Measurements from ENCODE around the gene GRIA1.

GRIA1 gene

DNA sequence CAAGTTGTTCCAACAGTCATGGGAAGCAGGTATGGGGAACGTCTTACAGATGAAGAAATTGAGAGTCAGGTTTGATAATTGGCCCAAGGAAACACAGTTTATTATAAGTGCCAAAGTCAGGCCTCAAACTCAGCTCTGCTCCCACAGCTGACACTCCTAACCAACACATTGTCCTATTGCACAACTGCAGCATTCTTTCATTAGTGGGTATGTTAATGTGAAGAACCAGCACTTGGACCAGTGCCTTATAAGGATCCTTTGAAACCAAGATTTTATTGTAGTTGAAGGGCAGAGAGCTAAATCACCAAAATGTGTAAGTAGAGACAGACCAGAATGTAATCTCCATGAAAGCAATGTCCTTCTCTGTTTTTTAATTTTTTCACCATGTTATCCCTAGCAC lies 56.1 kb downstream of the GRIA1 start:
- DNase-seq (ENCODE audit: low read depth in 2 of 2) = no peak

DNA sequence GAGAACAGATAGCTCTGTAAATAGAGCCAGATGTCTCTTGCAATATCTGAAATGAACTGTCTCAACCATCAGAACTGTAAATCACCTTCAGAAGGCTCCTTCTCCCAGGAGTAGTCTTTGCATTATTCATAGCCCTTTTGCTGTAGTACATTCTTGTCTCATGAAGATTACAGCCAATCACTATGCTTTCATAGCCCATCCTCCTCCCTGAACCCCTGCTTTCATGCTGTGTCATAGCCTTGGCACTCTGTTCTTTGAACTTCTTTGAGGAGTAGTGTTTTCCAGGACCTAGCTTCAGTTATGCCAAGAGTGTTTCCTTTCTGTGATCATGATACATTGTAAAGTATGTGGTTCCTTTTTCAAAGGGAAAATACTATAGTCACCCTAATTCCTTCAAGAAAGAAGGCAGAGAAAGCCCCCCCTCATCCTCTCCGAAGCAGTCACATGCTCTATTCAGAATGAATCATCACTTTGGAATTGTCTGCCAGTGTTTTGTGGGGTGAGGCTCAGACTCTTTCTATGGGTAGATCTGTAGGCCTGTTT lies 61.1 kb downstream of the GRIA1 start:
- DNase-seq (ENCODE audit: low read depth in 2 of 2) = no peak

- DNase-seq (ENCODE audit: low read depth in 2 of 2) = no peak
These were observed 62.4 kb downstream of the GRIA1 start for GRCh38 chr5:153552886-153553285.

DNA sequence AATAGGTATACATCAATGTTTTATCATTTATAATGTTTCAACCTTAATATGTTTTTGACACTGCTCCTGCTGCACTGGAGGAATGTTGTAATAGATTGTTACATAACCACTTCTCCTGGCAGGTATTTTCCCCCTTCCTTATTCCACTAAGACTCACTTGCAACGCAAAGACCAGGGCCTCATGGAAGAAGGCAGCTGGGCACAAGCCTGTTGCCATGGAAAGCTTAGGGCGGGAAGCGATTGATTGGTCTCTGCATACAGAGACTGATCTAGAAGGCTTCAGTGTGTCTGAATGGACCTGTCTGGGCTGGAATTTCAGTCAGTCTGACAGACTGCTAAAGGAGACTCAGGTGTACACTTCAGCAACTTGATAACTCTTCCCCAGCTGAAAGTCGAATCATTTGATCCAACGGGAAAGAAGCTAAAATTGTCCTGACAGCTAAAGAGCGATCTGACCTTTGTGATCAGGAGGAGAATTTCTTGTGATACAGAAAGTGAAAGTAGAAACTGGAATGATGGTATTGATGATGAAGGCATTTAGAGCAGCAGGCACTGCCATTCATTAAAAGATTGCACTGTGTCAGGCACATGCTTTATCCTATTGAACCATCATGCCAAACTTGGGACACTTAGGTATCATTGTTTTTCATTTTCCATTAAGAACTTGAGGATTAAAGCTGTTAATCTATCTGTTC lies 65.1 kb downstream of the GRIA1 start:
- DNase-seq (ENCODE audit: low read depth in 2 of 2) = no peak

DNA sequence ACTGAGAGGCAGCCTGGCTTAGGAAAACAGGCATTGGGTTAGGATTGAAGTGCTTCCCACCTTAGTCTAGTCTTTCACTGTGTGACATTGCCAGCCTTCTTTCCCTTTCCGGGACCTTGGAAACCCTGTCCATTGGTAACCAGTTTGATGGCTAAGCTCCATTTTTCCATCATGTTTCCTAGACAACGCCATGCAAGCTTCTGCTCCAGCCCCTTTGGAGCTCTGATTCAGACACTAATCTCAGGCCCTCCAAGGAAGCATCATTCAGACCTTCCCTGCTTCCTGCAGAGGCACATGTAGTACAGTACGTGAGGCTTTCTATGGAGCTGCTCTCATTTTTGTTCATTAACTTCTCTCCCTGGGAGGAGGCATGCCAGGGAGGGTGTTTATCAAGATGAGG lies 68.5 kb downstream of the GRIA1 start:
- no peak for DNase-seq (ENCODE audit: low read depth in 2 of 2)

DNA sequence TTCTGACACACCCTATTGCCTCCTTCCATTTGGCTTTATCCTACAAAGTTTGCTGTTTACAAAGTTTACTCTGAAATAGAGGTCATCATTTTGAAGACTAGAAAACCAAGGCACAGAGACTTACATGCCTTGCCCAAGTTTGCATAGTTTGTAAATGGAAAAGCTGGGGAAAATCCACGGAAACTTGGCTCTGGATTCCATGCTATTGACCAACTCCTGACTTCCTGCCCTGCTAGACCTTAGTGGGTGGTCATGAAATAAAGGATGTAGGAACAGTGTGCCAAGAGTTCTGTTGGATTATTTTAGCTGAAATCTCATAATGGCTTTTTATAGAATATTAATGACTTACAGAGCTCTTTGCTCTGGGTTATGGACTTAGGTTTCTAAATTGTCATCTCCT lies 69.5 kb downstream of the GRIA1 start:
- no peak for DNase-seq (ENCODE audit: low read depth in 2 of 2)

- DNase-seq (ENCODE audit: low read depth in 2 of 2) = no peak
These were observed 71.7 kb downstream of the GRIA1 start for GRCh38 chr5:153562189-153562588.

GRCh38 chr5:153565822-153566221 lies 75.4 kb downstream of the GRIA1 start:
- no peak for DNase-seq (ENCODE audit: low read depth in 2 of 2)

GRCh38 chr5:153569036-153569435 lies 78.6 kb downstream of the GRIA1 start:
- no peak for DNase-seq (ENCODE audit: low read depth in 2 of 2)

- no peak for DNase-seq (ENCODE audit: low read depth in 2 of 2)
These were observed 80.7 kb downstream of the GRIA1 start for GRCh38 chr5:153571162-153571561.

GRCh38 chr5:153572411-153573145 lies 82.1 kb downstream of the GRIA1 start:
- no peak for DNase-seq (ENCODE audit: low read depth in 2 of 2)

DNA sequence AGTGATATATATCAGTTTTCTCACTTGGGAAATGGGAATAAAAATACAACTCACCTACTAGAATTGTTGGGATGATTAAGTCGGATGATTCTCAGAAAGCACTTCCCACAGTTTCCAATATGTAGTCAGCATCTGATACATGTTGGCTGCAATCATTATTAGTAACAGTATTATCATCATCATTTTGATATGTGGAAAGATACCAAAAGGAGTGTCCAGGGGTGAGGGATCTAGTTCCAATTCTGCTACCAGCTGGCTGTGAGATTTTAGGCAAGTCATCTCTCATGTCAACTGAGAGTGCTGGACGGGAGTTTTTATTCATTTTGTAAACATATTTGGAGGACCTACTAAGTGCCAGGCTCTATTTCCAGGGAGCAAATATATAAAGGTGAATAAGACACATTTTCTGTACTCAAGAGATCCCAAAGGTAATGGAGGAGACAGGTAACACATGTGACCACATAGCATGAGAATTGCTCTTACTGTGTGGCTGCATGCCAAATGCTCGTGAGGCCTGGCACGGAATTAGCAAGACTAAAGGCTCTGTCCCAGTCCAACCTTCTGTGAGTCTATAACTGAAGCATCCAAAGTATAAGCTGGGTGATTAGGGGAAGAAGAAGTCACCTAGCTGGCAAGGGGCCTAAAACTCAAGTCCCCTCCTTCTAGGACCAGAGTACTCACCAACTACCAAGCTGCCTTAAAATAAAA lies 83.0 kb downstream of the GRIA1 start:
- no peak for DNase-seq (ENCODE audit: low read depth in 2 of 2)

DNA sequence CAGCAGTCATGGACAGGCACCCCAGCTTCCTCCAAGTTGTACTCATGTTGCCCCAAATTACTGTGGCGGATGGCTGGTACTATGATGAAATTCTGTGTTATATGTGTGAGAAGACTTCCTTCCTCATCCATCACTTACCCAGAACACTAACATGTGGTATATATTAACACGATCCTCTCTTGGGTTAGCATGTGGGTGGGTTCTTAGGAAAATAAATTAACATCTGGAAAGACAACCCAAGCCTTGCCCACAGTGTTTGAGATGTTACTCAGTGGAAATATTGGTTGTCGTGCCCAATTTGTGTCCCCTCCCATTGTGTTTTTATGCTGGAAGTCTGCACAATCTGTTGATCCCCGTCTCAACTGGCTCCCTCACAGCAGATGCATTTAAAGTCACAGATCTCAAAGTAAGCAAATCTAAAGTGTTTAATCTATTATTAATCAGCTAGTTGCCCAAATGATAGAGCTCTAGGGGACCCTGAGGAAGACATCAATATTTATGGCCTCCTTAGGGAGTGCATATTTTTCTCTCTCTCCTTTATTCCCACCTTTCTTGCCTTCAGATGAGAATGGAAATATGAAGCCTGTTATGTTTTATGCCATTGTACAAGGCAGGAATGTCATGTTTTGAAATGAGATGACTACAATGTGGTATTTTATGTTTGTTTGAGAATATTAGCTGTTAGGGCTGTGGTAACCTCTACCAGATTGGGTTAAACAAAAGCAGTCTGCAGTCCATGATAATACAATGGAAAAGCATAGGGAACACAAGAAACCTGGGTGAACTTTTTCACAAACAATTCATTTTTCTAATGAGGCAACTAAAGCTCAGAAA lies 93.9 kb downstream of the GRIA1 start:
- no peak for DNase-seq (ENCODE audit: low read depth in 2 of 2)

GRCh38 chr5:153584960-153585359 lies 94.5 kb downstream of the GRIA1 start:
- no peak for DNase-seq (ENCODE audit: low read depth in 2 of 2)

DNA sequence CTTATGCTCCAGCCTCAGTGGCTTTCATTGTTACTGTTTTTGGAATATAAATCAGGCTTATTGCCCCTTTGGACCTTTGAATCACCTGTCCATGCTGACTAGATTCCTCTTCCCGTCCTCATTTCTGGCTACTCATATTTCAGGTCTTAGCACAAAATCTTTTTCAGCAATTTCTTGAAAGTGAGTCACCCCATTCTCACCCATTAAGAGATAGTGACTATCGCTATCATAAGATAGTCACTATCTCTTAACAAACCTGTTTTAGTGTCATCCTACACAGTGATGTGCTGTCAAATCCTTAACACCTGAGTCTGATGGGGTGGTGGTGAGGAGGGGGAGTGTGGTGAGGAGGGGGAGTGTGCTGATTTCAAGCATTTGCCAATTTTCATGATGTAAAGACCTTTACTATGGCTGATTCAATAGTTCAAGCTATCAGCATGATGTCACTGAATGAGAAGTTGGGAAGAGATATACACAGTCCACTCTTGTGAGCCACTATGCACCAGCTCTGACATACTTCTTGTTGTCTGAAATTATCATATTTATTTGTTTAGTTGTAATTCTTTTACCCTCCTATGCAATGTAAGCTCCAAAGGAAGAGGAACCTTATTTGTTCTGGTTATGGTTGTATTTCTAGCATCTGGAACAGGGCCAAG lies 95.3 kb downstream of the GRIA1 start:
- DNase-seq (ENCODE audit: low read depth in 2 of 2) = no peak

GRCh38 chr5:153592081-153592480 lies 101.6 kb downstream of the GRIA1 start:
- no peak for DNase-seq (ENCODE audit: low read depth in 2 of 2)

DNA sequence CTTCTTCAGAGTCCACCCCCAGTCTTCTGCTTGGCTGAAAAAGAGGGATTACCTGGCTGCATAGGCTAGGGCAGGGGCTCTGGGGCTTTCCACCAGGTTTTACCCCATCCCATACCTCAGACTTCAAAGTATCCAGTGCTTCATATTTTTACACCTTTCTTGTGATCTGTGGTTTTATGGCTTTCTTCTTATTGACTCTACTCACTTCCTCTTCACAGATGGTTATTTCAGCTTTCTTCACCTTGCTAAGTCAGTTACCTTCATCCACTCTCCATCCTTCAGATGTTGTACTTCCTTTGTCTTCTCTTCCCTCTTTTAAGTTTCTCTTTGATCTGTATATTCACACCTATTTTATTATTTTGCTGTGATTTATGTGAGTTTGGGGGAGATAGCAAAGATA lies 104.3 kb downstream of the GRIA1 start:
- DNase-seq (ENCODE audit: low read depth in 2 of 2) = no peak

- no peak for DNase-seq (ENCODE audit: low read depth in 2 of 2)
These were observed 107.6 kb downstream of the GRIA1 start for GRCh38 chr5:153598099-153598498.

GRCh38 chr5:153601377-153601776 lies 110.9 kb downstream of the GRIA1 start:
- DNase-seq (ENCODE audit: low read depth in 2 of 2) = no peak

DNA sequence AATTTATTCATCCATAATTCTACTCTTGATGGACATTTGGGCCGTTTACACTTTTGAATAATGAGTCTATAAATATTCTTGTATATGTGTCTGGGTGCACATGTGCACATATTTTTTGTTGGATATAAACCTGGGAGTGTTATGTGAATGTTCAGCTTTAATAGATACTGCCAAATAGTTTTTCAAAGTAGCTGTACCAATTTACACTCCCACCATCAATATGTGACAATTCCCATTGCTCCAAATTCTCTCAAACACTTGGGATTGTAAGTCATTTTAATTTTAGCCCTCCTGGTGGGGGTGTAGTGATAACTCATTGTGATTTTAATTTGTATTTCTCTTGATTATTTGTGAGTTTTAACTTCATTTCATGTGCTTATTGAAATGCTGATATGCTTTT lies 114.9 kb downstream of the GRIA1 start:
- DNase-seq (ENCODE audit: low read depth in 2 of 2) = no peak

DNA sequence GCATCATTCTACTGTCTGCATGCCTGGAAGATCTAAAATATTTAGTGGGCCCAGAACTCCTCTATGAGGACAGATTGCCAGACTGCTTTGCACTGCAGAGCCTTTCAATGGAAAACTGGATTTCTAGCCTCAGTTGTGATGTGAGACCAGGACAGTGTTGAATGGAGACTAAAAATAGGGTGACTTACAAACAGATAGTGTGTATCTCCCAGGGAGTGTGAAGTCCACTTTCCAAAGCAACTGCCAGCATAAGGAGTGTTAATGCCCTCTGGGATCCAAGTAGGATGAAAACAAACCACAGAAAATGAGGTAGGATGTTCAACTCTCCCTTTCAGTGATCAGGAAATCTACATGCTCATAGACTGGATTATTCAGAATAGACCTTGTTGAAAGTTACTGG lies 119.5 kb downstream of the GRIA1 start:
- no peak for DNase-seq (ENCODE audit: low read depth in 2 of 2)
